ENCODE results near the gene CABLES2. TPM values are rescaled to one million over a fixed set of nuclear protein-coding genes. Genes with fewer than 3 reads are reported as not detected.
A peak's percentile ranks its signal among the peaks of the same experiment; 100 is the strongest.

The CABLES2 gene
- total and polyA plus RNA-seq, 2 experiments from 2014 or later, result 0.66 to 7.3 TPM

GRCh38 chr20:62372042-62372993 lies 34.8 kb downstream of the CABLES2 start:
- Histone ChIP-seq H2AFZ (no peak overlapping the region), H4K20me1 (ENCODE audit: insufficient read depth) (no peaks in the 10 kb centered on the region), H3K79me2 (ENCODE audit: insufficient read depth) (no peaks in the 10 kb centered on the region), H3K4me2 (ENCODE audit: unreplicated experiment) (no peak overlapping the region), H3K36me3 (ENCODE audit: low read depth) (no peaks in the 10 kb centered on the region), H3K27me3 (replicated peaks; ENCODE audit: insufficient read depth) (no peaks in the 10 kb centered on the region), H3K9me3 (ENCODE audit: low read depth) (no peaks in the 10 kb centered on the region), H3K4me1 (ENCODE audit: insufficient read depth) (peaks cover 21% of the 10 kb centered on the region), H3F3A (ENCODE audit: insufficient read depth) (no peaks in the 10 kb centered on the region), H3K9ac (no peak overlapping the region), H3K4me3 (no peak overlapping the region), H3K9me2 (ENCODE audit: insufficient read depth) (no peaks in the 10 kb centered on the region), H3K27ac (no peak overlapping the region)
- WGBS, 2 experiments (ENCODE audit: low coverage in 1 of 2, low lambda C conversion rate in 2 of 2, missing lambda C conversion rate in 2 of 2), result 71 to 74% methylated on average over 27 to 29 of the region's 29 CpGs
- DNase-seq, result no peak
- in situ Hi-C loops (cut with MboI), result no loop called here
- no peak for TF ChIP-seq EZH2phosphoT487 (IDR thresholded peaks at IDR 0.05; ENCODE audit: insufficient read depth, low read depth)
- no peak for TF ChIP-seq EZH2 (IDR thresholded peaks at IDR 0.05; ENCODE audit: insufficient read depth, poor library complexity, severe bottlenecking)

DNA sequence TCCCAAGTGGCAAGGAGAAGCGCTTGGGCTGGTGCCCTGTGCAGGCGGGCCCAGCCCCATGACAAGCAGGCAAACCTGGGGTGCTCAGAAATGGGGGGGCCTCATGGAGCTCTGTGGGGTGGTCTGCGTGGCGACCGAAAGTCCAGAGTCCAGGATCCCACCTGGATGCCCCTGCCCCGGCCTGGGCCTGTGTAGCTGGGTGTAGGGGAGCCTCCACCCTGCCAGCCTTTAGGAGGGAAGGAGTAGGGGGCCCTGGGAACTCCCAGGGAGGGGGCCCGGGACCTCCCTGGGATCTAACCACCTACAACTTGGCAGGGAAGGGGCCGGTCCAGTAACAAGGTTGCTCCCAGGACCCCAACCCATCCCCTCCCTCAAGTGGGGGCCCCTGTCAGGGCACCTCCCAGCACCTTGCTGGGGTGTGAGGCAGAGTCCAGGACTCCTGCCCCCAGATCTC lies 35.5 kb downstream of the CABLES2 start:
- WGBS, 2 experiments (ENCODE audit: low coverage in 1 of 2, low lambda C conversion rate in 2 of 2, missing lambda C conversion rate in 2 of 2), result 72 to 81% methylated on average over 5 to 8 of the region's 8 CpGs
- in situ Hi-C loops (cut with MboI), result no loop called here
- no peaks in the 10 kb centered on the region for H3K27me3 ChIP-seq (replicated peaks; ENCODE audit: insufficient read depth)
- no peaks in the 10 kb centered on the region for H4K20me1 ChIP-seq (ENCODE audit: insufficient read depth)
- no peak for DNase-seq
- H3K27ac ChIP-seq, result no peak overlapping the region
- no peak overlapping the region for H3K4me3 ChIP-seq
- no peak overlapping the region for H3K4me2 ChIP-seq (ENCODE audit: unreplicated experiment)
- no peak overlapping the region for H2AFZ ChIP-seq
- H3K9me2 ChIP-seq (ENCODE audit: insufficient read depth), result no peaks in the 10 kb centered on the region
- no peaks in the 10 kb centered on the region for H3K79me2 ChIP-seq (ENCODE audit: insufficient read depth)
- no peaks in the 10 kb centered on the region for H3F3A ChIP-seq (ENCODE audit: insufficient read depth)
- no peak for TF ChIP-seq EZH2 (IDR thresholded peaks at IDR 0.05; ENCODE audit: insufficient read depth, poor library complexity, severe bottlenecking)
- no peak for TF ChIP-seq EZH2phosphoT487 (IDR thresholded peaks at IDR 0.05; ENCODE audit: insufficient read depth, low read depth)
- H3K9me3 ChIP-seq (ENCODE audit: low read depth), result no peaks in the 10 kb centered on the region
- peaks cover 21% of the 10 kb centered on the region for H3K4me1 ChIP-seq (ENCODE audit: insufficient read depth)
- no peaks in the 10 kb centered on the region for H3K36me3 ChIP-seq (ENCODE audit: low read depth)
- no peak overlapping the region for H3K9ac ChIP-seq

GRCh38 chr20:62370807-62371587 lies 36.1 kb downstream of the CABLES2 start:
- Histone ChIP-seq H3K9ac (no peak overlapping the region), H3K4me3 (no peak overlapping the region), H3K27me3 (replicated peaks; ENCODE audit: insufficient read depth) (peaks cover 4% of the 10 kb centered on the region; the same call in 1 of the 2 replicates), H3F3A (ENCODE audit: insufficient read depth) (no peaks in the 10 kb centered on the region), H3K9me3 (ENCODE audit: low read depth) (no peaks in the 10 kb centered on the region), H3K79me2 (ENCODE audit: insufficient read depth) (no peaks in the 10 kb centered on the region), H3K4me1 (ENCODE audit: insufficient read depth) (peaks cover 21% of the 10 kb centered on the region), H4K20me1 (ENCODE audit: insufficient read depth) (no peaks in the 10 kb centered on the region), H3K27ac (no peak overlapping the region), H3K9me2 (ENCODE audit: insufficient read depth) (no peaks in the 10 kb centered on the region), H2AFZ (no peak overlapping the region), H3K36me3 (ENCODE audit: low read depth) (no peaks in the 10 kb centered on the region), H3K4me2 (ENCODE audit: unreplicated experiment) (no peak overlapping the region)
- in situ Hi-C loops (cut with MboI), result no loop called here
- no peak for TF ChIP-seq EZH2 (IDR thresholded peaks at IDR 0.05; ENCODE audit: insufficient read depth, poor library complexity, severe bottlenecking)
- no peak for TF ChIP-seq EZH2phosphoT487 (IDR thresholded peaks at IDR 0.05; ENCODE audit: insufficient read depth, low read depth)
- WGBS, 2 experiments (ENCODE audit: low coverage in 1 of 2, low lambda C conversion rate in 2 of 2, missing lambda C conversion rate in 2 of 2), result 50 to 53% methylated on average over 18 of the region's 18 CpGs
- DNase-seq, result no peak

- in situ Hi-C loops (cut with MboI), result no loop called here
- Histone ChIP-seq H3K27ac (no peak overlapping the region), H3K27me3 (replicated peaks; ENCODE audit: insufficient read depth) (peaks cover 9% of the 10 kb centered on the region; the same call in 1 of the 2 replicates), H3F3A (ENCODE audit: insufficient read depth) (no peaks in the 10 kb centered on the region), H3K9me3 (ENCODE audit: low read depth) (no peaks in the 10 kb centered on the region), H3K4me3 (no peak overlapping the region), H3K79me2 (ENCODE audit: insufficient read depth) (no peaks in the 10 kb centered on the region), H3K36me3 (ENCODE audit: low read depth) (no peaks in the 10 kb centered on the region), H3K4me2 (ENCODE audit: unreplicated experiment) (no peak overlapping the region), H3K4me1 (ENCODE audit: insufficient read depth) (peaks cover 21% of the 10 kb centered on the region), H2AFZ (no peak overlapping the region), H3K9ac (no peak overlapping the region), H4K20me1 (ENCODE audit: insufficient read depth) (no peaks in the 10 kb centered on the region), H3K9me2 (ENCODE audit: insufficient read depth) (no peaks in the 10 kb centered on the region)
- WGBS, 2 experiments (ENCODE audit: low coverage in 1 of 2, low lambda C conversion rate in 2 of 2, missing lambda C conversion rate in 2 of 2), result 18 to 29% methylated on average over 18 to 19 of the region's 19 CpGs
- DNase-seq, result peak; percentile 65
- TF ChIP-seq EZH2 (IDR thresholded peaks at IDR 0.05; ENCODE audit: insufficient read depth, poor library complexity, severe bottlenecking) (no peak), EZH2phosphoT487 (IDR thresholded peaks at IDR 0.05; ENCODE audit: insufficient read depth, low read depth) (no peak)
Observed at GRCh38 chr20:62370115-62370806, 36.8 kb downstream of the CABLES2 start.

Measured in GM23248 (cell line).